Breast epithelium (tissue), 3 donors: Measurements from ENCODE around the gene TTLL11.

ENCODE experiments used
- CTCF ChIP-seq, 3 donors: fragments of 450-650 bp; IDR thresholded peaks; one replicate each; pipeline ENCODE4 v1.5.1; 2016 to 2017; ENCODE audit warnings: antibody characterized with exemption in 3 of 3, mild to moderate bottlenecking in 3 of 3, moderate library complexity in 3 of 3
- POLR2A ChIP-seq: fragments of 450-650 bp; IDR thresholded peaks from one replicate; pipeline ENCODE4 v1.6.1; 2016; ENCODE audit warnings: antibody characterized with exemption, mild to moderate bottlenecking, moderate library complexity

- TF ChIP-seq CTCF (IDR thresholded peaks at IDR 0.05) (no peak), POLR2A (no peak)
Measured at GRCh38 chr9:122115176-122116035, 22.3 kb upstream of the TTLL11 start.
